Right atrium auricular region (tissue), 2 donors: ENCODE measurements around the gene IFT122. TPM values are rescaled to one million over a fixed set of nuclear protein-coding genes. Genes with fewer than 3 reads are reported as not detected.

Experiments
- DNase-seq: peaks from one replicate; pipeline ENCODE4 v3.0.0-alpha.2; 2019; ENCODE audit warnings: low spot score
- H3K27ac ChIP-seq, 2 donors: fragments of 200-600 bp; sonication (generic); 1 replicate in 1 of 2; 2 replicates in 1 of 2; pipeline ENCODE4 v1.5.1; 2016 to 2019
- H3K27me3 ChIP-seq, 2 donors: fragments of 200-600 bp; sonication (generic); one replicate each; pipeline versions ENCODE4 v1.5.1 to v1.6.0; 2017 to 2019
- H3K36me3 ChIP-seq: fragments of 200-600 bp; sonication (generic); one replicate; pipeline ENCODE4 v1.5.1; 2016
- H3K4me1 ChIP-seq, 2 donors: fragments of 200-600 bp; sonication (generic); one replicate each; pipeline versions ENCODE4 v1.5.1 to v1.6.0; 2017 to 2019
- H3K4me3 ChIP-seq, 2 donors: fragments of 200-600 bp; sonication (generic); 1 replicate in 1 of 2; 2 replicates in 1 of 2; pipeline ENCODE4 v1.5.1; 2017 to 2019; ENCODE audit warnings: mild to moderate bottlenecking in 1 of 2, moderate library complexity in 1 of 2
- H3K9me3 ChIP-seq, 2 donors: fragments of 200-600 bp; sonication (generic); one replicate each; pipeline ENCODE4 v1.5.1; 2019
- total RNA-seq, 2 donors: library from RNA; depleted of rRNA; stranded (reverse); fragments of >200 nt; gene quantifications; one replicate each; pipeline ENCODE4 v1.1.0, GENCODE V29; 2016
- TF ChIP-seq, protein P1 (sequence below), 2 donors: fragments of 200-600 bp; sonication (generic); IDR thresholded peaks; one replicate each; pipeline ENCODE4 v1.5.1; 2019; ENCODE audit warnings: antibody characterized with exemption in 2 of 2

Gene IFT122
- total RNA-seq, 2 donors from 2014 or later: 18.5 to 36.9 TPM

DNA sequence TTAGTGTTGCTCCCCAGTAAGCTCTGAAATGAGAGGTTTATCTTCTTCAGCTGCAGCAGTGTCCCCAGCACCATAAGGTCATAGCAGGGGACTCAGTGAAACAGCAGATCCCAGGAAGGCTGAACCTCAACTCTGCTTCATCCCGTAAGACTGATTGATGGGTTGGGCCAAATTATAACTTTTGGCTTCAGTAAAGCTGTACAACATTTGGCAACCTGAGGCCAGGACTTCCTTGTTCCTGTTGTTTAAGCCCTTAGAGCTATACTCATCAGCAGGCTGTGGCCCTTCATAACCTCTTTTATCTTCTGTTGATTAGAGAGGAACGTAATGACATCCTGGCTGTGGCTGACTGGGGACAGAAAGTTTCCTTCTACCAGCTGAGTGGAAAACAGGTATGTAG, 29.0 kb downstream of the IFT122 start:
- Histone ChIP-seq H3K27me3 (no peaks in the 10 kb centered on the region), H3K4me3 (no peak overlapping the region), H3K9me3 (no peaks in the 10 kb centered on the region), H3K27ac (peak overlapping the region; percentile 48 to 83), H3K4me1 (peaks cover 0 to 14% of the 10 kb centered on the region in 2 donors), H3K36me3 (no peaks in the 10 kb centered on the region)
- no peak for DNase-seq
- TF ChIP-seq, protein P1, sequence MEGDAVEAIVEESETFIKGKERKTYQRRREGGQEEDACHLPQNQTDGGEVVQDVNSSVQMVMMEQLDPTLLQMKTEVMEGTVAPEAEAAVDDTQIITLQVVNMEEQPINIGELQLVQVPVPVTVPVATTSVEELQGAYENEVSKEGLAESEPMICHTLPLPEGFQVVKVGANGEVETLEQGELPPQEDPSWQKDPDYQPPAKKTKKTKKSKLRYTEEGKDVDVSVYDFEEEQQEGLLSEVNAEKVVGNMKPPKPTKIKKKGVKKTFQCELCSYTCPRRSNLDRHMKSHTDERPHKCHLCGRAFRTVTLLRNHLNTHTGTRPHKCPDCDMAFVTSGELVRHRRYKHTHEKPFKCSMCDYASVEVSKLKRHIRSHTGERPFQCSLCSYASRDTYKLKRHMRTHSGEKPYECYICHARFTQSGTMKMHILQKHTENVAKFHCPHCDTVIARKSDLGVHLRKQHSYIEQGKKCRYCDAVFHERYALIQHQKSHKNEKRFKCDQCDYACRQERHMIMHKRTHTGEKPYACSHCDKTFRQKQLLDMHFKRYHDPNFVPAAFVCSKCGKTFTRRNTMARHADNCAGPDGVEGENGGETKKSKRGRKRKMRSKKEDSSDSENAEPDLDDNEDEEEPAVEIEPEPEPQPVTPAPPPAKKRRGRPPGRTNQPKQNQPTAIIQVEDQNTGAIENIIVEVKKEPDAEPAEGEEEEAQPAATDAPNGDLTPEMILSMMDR (IDR thresholded peaks at IDR 0.05): no peak

DNA sequence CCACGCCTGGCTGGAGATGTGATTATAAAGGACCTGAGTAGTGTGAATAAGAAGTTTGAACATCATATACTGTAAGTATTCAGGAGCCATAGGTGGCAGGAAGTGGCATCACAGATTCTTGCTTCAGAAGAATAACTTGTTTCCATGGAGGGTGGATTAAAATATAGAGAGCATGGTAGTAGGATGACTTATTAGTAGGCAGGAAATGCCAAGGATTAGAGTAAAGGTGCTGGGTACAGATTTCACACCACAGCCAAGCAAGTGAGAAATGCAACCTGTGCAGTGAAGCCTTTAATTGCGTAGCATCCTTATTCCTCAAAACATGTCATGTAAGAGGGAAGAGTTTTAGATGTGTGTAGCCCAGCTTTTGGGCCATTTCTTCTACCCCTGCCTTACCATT, 30.8 kb downstream of the IFT122 start:
- no peak for DNase-seq
- TF ChIP-seq, protein P1 (IDR thresholded peaks at IDR 0.05): no peak
- no peaks in the 10 kb centered on the region for H3K27me3 ChIP-seq
- peaks cover 0 to 14% of the 10 kb centered on the region in 2 donors for H3K4me1 ChIP-seq
- H3K9me3 ChIP-seq: no peaks in the 10 kb centered on the region
- H3K36me3 ChIP-seq: no peaks in the 10 kb centered on the region
- no peak overlapping the region for H3K4me3 ChIP-seq
- H3K27ac ChIP-seq: no peak overlapping the region

DNA sequence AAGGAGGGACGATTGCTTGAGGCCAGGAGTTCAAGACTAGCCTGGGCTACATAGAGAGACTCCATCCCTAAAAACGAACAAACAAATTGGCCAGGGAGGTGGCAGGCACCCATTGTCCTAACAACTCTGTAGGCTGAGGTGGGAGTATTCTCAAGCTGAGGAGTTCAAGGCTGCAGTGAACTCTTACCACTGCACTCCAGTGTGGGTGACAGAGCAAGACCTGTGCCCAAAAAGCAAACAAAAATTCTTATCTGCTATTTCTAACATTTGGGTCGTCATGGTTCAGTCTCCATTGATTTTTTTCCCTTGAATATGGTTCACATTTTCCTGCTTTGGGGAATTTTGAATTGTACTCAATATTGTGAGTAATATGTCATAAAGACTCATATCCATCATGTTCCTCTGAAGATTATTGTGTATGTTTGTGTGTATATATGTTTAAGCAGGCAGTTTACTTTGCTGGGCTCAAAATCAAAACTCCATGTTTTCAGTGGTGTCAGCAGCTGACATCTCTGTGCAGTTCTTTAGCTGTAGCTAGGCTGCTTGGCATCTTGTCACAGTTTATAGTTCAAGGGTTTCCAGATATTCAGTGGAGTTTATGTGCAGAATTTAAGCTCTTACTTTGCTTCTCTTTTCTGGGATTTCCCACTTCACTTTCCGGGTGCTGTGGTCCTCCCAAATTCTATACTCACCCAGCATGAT, 33.2 kb downstream of the IFT122 start:
- DNase-seq: no peak
- Histone ChIP-seq H3K36me3 (peaks cover 13% of the 10 kb centered on the region), H3K9me3 (no peaks in the 10 kb centered on the region), H3K27me3 (no peaks in the 10 kb centered on the region), H3K4me1 (peaks cover 0 to 14% of the 10 kb centered on the region in 2 donors), H3K4me3 (no peak overlapping the region), H3K27ac (no peak overlapping the region)
- TF ChIP-seq, protein P1 (IDR thresholded peaks at IDR 0.05): no peak

DNA sequence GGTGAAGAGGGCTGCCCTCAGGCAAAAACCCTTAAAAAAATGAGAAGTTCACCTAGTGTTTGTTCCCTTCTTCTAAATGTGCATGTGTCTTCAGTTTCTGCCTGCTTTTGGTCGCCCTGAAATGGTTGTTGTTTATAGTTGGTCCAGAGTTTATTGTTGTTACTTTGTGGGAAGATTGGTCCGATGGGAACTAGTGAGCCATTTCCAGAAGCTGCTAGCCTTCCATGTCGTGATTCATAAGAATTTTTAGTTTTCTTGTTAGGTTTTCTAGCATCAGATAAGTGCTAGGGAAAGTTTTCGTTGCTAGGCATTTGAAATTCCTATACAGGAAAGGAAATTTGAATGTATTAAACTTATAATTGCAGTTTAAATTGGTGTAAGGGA, 33.7 kb downstream of the IFT122 start:
- no peak overlapping the region for H3K4me3 ChIP-seq
- DNase-seq: no peak
- no peaks in the 10 kb centered on the region for H3K27me3 ChIP-seq
- H3K36me3 ChIP-seq: peaks cover 19% of the 10 kb centered on the region
- peaks cover 0 to 11% of the 10 kb centered on the region in 2 donors for H3K4me1 ChIP-seq
- no peaks in the 10 kb centered on the region for H3K9me3 ChIP-seq
- H3K27ac ChIP-seq: no peak overlapping the region
- TF ChIP-seq, protein P1 (IDR thresholded peaks at IDR 0.05): no peak

DNA sequence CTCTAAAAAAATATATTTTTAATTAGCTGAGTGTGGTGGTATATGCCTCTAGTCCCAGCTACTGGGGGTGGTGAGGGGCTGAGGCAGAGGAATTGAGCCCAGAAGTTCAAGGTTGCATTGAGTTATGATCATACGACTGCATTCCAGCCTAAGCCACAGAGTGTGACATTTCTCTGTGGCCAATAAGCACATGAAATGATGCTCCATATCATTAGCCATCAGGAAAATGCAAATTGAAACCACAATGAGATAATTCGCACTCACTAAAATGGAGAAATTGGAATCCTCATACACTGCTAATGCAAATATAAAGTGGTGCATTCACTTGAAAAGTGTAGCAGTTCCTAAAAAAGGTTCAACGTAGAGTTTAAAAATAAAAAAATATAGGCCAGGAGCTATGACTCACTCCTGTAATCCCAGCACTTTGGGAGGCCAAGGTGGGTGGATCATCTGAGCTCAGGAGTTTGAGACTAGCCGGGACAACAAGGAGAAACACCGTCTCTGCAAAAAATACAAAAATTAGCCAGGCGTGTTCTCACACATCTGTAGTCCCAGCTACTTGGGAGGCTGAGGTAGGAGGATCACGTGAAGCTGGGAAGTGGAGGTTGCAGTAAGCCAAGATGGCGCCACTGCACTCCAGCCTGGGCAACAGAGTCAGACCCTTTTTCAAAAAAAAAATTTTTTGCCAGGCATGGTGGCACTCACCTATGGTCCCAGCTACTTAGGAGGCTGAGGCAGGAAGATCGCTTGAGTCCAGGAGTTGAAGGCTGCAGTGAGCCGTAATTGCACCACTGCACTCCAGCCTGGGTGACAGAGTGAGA, 35.2 kb downstream of the IFT122 start:
- DNase-seq: no peak
- H3K9me3 ChIP-seq: no peaks in the 10 kb centered on the region
- TF ChIP-seq, protein P1 (IDR thresholded peaks at IDR 0.05): no peak
- no peak overlapping the region for H3K4me3 ChIP-seq
- H3K27ac ChIP-seq: no peak overlapping the region
- no peaks in the 10 kb centered on the region for H3K4me1 ChIP-seq
- no peaks in the 10 kb centered on the region for H3K27me3 ChIP-seq
- peaks cover 29% of the 10 kb centered on the region for H3K36me3 ChIP-seq
